Fibroblast of skin of abdomen (primary cell): ENCODE data around the gene CUL3.
"Not testable (repeated sequence)": the region's sequence is repeated elsewhere in the genome, so short reads cannot be mapped to it uniquely, and the experiment has no call there.

Experiments used
- DNase-seq: peaks from one replicate; pipeline ENCODE4 v3.0.0-alpha.2; 2013

CUL3 gene

DNA sequence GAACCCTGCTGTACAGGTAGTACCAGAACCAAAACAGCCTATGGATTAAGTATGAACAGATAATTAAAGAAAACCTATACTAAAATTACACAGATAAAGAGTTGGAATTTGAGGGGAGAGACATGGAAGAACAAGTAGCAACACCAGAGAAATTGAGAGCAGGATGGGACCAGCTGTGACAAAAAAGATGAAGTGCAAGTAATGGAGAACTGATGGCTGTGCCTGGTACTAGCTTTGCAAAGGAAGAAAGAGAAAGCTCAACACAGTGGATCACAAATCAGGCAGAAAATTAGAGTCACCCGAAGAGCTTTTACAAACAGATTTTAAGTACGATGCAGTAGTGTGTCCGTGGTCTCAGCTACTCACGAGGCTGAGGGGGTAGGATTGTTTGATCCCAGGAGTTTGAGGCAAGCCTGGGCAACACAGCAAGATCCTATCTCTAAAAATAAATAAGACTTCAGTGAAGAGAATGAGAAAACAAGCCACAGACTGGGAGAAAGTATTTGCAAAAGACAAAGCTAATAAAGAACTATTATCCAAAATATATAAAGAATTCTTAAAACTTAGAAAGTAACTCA lies 46.5 kb downstream of the CUL3 start:
- no peak for DNase-seq

DNA sequence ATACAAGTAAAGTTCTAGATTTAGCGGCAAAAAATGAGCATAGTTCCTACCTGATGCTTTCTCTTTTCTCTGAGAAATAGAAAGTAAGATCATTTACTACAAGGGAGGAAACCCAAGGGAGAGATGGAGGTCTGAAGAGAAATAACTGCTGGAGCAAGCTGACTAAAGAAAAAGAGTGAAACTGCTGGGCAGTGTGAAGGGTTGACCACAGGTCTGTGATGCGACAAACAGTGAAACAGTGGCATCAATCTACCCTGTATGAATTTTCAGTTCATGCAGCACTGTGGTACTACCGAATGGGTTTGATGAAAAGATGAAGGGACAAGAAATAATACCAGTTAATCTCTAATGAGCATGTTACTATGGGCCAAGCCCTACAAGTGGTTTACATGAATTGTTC lies 52.2 kb downstream of the CUL3 start:
- no peak for DNase-seq

DNA sequence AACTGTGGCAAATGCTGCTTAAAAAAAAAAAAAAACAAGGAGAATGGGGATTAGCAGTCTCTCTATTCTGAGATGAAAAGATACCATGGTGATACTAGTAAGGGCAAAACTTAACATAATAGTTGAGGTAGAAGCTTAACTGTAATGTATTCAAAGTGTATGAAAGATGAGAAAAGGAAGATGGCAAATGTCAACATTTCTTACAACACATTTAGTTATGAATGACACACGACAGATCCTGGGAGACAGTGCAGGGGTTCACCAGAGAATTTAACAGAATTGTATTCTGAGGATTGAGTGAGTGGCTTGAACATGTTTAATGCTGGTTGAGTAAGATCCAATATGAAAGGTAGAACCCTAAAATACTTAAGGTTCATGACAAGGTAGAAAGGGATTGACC lies 52.7 kb downstream of the CUL3 start:
- no peak for DNase-seq

DNA sequence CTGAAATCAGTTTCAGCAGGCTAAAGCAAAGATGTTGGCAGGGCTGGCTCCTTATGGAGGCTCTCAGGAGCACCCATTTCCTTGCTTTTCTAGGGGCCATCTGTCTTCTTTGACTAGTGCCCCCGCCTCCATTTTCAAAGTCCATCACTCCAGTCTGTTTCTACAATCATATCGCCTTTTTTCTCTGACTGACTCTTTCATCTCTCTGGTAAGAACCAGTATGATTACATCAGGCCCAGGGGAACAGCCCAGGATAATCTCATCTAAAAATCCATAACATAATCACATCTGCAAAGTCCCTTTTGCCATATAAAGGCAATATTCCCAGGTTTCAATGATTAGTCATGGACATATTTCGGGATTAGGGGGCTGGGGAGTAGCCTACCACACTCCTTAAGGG lies 57.0 kb downstream of the CUL3 start:
- peak; percentile 24 for DNase-seq

DNA sequence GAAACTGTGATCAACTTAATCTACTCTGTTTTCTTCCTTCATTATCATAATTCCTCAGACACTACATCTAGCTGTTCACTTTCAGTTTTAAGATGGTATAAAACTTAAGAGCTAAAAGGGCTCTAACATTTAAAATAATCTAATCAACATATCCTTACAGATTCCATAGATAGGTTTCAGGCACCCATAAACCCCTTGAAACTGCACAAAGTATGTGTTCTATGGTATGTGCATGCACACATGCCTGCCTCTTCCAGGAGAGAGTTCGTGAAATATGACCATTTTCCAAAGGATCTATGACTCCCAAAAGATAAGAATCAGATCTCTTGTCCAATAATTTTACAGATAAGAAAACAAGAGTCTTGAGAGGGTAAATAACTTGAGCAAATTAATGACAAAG lies 59.4 kb downstream of the CUL3 start:
- DNase-seq, result no peak

DNA sequence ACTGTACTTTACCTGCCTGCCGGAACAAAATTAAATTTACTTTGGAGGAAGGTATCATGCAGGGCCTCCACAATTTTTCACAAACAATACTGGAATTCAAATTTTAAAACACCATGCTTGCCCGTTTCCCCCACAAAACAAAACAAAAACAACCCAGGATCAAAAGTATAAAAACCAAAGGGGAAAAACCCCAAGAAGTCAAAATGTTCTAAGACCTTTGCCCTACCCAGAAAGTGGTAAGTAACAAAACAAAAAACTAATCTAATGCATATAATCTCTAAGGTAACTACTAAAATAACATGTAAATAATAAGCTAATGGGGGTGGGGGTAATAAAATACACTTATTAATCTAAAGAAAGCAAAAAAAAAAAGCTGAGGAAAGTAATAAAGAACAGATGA lies 60.5 kb downstream of the CUL3 start:
- no peak for DNase-seq

DNA sequence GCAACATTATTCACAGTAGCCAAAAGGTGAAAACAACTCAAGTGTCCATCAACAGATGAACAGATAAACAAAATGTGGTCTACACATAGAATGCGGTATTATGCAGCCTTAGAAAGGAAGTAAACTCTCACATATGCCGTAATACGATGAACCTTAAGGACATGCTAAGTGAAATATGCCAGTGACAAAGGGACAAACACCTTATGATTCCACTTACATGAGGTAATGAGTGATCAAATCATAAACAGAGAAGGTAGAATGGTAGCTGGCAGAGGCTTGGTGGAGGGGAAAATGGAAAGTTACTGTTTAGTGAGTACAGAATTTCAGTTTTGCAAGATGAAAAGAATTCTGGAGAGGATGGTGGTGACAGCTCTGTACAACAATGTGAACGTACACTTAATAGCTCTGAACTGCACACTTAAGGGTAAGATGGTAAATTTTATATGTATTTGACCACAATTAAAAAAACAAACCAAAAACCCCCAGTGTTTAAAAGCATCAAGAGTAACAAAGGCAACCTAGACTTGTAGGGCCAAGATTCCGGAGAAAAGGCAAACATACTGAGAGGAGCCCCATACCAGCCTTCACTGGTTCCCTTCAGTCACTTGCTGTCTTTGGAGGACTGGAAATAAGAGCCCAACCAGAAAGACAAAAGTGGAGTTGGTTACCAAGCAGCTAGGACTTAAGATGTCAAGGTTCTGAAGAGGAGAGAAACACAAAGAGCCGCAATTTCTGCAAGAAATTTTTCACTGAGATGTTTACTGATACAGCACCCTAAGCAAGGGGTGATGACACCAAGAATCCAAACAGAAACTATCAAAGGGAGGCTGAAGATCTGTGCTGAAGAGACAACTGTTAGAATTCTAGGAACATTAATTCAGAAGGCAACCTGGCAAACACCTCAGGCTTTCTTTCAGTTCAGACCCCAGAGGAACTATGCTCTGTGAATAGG lies 61.3 kb downstream of the CUL3 start:
- DNase-seq, result no peak

DNA sequence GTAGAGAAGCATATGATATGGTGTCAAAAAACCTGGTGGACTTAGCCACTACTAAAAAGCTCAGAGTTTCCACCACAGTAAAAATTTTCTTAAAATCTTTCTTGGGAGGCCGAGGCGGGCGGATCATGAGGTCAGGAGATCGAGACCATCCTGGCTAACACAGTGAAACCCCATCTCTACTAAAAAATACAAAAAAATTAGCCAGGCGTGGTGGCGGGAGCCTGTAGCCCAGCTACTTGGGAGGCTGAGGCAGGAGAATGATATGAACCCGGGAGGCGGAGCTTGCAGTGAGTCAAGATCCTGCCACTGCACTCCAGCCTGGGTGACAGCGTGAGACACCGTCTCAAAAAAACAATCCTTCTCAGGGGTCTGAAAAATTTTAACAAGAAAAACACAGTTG lies 62.7 kb downstream of the CUL3 start:
- DNase-seq, result not testable (repeated sequence)

DNA sequence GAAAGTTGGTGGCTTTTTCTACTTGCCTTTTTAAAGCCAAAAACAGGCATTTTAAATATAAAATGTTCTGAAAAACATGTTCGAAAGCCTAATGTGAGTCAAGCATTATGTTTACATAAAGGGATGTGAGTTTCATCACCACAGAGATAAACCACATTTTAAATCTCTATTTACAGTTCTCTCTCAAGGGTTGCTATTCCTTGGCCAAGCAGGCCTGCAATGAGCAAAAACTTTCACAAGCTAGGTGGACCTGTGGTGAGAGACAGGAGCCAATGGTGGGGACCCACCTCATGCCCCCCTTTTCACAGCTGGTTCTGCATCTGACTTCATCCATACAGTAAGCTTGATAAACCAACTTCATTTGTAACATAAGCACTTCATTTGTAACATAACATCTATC lies 65.1 kb downstream of the CUL3 start:
- DNase-seq, result peak; percentile 70

DNA sequence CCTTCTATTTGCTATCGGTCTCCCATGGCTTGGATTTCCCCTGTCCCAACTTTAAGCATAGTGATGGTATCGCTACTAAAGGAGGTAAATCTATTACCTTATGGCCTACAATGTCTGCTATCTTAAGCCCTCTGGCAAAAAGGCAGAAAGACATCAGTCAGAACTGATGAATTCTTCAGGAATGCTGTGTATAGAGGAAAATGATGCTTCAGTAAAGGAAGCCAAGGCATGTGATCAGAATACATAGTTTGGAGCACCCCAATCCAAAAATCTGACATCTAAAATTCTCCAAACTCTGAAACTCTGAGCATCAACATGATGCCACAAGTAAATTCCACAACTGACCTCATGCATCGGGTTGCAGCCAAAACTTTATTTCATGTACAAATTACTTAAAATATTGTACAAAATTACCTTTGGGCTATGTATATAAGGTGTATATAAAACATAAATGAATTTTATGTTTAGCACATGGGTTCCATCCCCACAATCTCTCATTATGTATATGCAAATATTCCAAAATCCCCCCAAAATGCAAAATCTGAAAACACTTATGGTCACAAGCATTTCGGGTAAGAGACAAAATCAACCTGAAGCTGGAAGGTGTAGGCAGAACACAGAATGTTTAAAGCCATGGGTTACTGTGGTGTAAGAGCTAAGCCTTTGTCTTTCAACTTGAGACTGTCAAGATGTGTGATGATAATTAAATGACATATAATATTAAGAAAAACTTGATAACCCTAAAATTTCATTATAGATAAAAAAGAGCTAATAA lies 66.2 kb downstream of the CUL3 start:
- DNase-seq, result peak; percentile 77

DNA sequence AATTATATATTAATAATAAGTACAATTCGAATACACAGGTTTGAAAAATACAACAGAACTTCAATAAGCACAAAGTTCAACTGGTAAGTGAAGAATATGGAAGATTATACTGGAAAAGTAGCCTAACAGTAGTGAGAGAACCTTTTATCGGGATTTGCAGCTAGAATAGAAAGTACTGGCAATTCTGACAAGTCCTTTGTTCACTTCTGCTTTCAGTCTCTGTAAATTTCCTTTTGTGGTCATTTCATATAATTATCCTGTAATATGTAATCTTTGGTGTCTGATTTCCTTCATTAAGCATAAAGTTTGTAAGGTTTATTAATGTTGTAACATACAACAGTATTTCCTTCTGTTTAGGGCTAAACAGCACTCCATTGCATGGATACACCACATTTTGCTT lies 67.2 kb downstream of the CUL3 start:
- no peak for DNase-seq

DNA sequence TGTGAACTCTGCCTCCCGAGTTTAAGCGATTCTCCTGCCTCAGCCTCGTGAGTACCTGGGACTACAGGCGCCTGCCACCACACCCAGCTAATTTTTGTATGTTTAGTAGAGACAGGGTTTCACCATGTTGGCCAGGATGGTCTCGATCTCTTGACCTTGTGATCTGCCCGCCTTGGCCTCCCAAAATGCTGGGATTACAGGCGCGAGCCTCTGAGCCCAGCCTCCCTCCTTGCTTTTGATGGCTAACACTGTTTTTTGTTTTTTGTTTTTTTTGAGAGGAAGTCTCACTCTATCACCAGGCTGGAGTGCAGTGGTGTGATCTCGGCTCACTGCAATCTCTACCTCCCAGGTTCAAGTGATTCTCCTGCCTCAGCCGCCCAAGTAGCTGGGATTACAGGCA lies 68.8 kb downstream of the CUL3 start:
- DNase-seq, result not testable (repeated sequence)

DNA sequence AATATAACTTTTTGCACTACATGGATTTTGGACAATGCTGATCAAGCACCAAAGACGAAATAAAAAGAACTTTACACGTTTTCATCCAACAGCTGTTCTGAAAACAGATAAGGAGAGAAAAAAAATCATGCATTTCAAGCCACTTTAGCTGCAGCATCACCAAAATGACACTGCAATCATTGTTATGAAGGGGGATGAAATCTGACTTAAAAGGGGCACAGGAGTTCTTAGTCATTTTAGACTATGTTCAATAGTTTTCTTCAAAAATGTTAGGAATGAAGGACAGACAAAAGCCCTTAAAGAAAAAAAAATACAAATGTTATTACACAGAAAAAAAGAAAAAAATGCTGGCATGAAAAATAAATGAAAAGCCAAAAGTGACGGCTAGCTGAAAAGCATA lies 71.2 kb downstream of the CUL3 start:
- DNase-seq, result peak; percentile 16

DNA sequence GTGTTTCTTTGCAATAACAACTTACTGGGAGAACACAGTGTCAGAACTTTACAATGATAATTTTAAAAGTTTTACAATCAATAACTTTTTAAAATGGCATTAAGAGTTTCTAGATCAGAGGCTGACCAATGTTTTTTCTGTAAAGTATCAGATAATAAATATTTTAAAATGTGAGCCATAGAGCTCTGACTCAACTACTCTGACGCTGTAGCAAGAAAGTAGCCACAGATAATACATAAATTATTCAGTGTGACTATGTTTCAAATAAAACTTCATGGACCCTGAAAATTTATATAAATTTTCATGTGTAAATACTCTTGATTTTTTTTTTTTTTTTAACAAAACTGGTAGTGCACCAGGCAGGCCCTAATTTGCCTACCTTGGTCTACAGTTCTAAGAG lies 77.4 kb downstream of the CUL3 start:
- no peak for DNase-seq

DNA sequence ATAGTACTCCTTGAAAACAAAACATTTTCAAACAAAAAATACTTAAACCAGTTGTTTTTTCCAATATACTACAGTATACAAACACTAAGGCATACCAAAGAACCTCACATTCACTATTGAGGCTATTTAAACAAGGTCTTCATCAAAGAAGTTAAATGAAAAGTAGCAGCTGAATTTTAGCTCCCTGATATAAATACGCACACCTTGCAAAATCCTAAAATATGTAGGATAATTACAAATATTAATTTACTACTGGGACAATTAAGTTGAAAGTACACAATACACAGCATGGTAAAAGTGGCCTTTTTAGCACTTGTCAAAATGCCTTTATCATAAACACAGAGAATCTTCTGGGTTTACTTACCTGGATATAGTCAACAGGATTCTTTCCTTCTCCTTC lies 78.7 kb downstream of the CUL3 start:
- no peak for DNase-seq

DNA sequence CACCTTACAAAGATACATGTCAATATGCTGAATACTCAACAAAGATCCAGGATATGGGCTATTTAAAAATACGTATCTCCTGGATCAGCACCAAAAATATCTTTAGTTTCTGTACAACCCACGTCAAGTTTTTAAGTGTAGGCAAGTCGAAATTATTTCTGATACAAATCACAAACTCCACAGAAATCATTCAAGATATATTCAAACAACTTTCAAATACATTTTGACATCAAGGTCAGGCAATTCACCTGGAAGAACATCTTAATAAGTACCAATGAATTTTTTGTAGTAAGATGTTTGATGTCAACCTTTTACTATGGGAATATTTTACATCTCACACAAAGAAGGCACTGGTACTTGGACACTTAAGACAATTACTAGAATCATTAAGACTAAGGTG lies 86.2 kb downstream of the CUL3 start:
- DNase-seq, result no peak

DNA sequence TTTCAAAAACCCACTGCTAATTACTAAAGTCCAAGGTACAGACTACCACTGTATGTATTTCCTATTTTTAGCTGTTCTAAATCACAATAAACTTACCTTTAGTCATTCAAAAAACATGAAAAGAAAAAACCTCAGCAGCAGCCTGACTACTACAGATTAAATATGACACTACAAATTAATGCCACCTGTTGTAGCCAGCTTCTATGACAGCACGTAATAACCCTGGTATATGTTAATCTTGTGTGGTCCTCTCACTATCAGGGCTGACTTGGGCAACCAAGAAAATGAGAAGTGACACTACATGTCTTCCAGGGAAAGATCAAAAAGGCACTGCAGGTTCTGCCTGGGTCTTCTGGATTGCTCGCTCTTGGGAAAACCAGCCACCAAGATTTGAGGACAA lies 92.6 kb downstream of the CUL3 start:
- peak; percentile 12 for DNase-seq

DNA sequence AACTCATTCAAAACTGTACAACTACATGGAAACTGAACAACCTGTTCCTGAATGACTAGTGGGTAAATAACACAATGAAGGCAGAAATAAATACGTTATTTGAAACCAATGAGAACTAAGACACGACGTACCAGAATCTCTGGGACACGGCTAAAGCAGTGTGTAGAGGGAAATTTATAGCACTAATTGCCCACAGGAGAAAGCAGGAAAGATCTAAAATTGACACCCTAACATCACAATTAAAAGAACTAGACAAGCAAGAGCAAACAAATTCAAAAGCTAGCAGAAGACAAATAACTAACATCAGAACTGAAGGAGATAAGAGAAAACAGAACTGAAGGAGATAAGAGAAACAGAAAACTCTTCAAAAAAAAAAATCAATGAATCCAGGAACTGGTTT lies 97.2 kb downstream of the CUL3 start:
- DNase-seq, result not testable (repeated sequence)

DNA sequence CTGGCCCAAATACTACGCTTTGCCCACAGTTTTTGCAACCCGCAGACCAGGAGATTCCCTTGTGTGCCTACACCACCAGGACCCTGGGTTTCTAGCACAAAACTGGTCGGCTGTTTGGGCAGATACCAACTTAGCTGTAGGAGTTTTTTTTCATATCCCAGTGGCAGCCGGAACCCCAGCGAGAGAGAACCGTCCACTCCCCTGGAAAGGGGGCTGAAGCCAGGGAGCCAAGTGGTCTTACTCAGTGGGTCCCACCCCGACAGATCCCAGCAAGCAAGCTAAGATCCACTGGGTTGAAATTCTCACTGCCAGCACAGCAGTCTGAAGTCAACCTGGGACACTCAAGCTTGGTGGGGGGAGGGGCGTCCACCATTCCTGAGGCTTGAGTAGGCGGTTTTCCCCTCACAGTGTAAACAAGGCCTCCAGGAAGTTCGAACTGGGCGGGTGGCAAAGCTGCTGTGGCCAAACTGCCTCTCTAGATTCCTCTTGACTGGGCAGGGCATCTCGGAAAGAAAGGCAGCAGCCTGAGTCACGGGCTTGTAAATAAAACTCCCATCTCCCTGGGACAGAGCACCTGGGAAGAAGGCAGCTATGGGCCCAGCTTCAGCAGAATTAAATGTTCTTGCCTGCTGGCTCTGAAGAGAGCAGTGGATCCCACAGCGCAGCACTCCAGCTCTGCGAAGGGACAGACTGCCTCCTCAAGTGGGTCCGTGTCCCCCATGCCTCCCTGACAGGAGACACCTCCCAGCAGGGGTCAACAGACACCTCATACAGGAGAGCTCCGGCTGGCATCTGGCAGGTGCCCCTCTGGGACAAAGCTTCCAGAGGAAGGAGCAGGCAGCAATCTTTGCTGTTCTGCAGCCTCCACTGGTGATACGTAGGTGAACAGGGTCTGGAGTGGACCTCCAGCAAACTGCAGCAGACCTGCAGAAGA lies 99.8 kb downstream of the CUL3 start:
- DNase-seq, result peak; percentile 89

DNA sequence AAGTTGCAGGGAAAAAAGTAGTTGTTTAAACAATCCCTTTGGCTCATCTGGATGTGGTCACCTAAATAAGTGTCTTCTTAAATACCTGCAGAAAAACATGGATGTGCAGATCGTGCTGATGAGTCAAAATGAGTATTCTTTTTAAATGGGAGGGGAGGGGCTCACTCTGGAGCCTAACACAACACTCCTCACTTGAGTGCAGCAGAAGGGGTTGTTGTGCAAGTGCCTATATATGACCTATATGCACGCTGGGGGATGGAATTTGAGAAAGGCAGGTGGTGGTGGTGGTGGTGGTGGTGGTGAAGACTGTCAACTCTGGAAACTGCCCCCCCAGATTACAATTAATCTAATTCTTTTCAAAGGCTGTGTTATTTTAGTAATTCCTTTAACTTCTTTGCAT lies 105.3 kb downstream of the CUL3 start:
- DNase-seq, result no peak

DNA sequence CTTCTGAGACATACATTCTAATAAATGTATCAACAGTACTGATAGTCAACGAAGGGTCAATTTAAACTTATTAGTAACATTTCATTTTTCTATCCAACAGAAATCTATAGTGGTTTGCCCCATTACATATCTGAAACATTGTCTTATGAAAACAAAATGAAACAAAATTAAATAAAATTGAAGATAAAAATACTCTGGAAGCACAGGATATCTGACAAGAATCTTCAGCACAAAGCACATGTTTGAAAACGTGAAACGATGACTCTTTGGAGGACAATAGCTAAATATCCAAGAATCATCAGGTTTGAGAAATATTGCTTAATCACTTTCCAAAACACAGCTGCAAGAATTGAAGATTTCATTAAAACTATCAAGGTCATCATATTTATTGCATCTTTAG lies 112.3 kb downstream of the CUL3 start:
- DNase-seq, result no peak

DNA sequence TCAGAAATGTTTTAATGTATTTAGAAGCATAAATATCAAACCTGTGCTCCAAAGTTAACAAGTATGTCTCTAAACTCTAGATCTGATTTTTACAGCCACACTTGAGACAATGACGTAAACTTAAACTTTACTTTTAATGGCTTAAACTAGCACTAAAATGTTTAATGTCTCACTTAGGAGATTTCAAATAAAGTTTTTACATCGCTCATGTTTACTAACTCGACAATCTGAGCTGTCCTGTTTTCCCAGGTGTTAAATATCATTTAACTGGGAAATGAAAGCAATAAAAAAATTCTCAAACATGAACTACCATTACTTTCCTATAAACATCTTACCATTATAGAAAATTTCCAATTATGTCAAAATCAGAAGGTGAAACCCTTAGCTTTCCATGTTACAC lies 113.0 kb downstream of the CUL3 start:
- DNase-seq, result no peak
